GM12874 (cell line): ENCODE measurements around the gene ADAMTS17.

Source experiments
- TF ChIP-seq, protein P1 (sequence below): IDR thresholded peaks from 2 replicates; pipeline ENCODE4 v1.5.1; 2011; ENCODE audit warnings: low read depth, mild to moderate bottlenecking, control low read depth, low read length, moderate library complexity; ENCODE audit not compliant: insufficient read depth

The ADAMTS17 gene

DNA sequence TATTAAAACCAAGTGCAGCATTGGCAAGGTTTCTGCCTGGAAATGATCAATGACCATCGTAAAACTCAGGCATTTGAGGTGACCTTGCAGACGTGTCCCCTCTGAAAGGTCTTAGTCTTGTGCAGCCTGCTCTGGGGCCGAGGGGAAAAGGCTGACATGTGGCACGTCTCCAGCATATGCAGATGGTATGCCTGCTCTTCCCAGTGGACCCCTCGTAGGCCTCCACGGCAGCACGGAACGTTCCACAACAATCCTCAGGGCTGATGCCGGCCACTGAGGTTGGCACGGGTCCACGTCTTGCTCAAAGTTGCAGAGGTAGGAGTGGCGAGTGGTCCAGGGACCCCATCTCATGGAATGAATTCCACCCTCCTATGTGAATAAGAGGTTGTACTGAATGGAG lies 361.0 kb downstream of the ADAMTS17 start:
- TF ChIP-seq, protein P1, sequence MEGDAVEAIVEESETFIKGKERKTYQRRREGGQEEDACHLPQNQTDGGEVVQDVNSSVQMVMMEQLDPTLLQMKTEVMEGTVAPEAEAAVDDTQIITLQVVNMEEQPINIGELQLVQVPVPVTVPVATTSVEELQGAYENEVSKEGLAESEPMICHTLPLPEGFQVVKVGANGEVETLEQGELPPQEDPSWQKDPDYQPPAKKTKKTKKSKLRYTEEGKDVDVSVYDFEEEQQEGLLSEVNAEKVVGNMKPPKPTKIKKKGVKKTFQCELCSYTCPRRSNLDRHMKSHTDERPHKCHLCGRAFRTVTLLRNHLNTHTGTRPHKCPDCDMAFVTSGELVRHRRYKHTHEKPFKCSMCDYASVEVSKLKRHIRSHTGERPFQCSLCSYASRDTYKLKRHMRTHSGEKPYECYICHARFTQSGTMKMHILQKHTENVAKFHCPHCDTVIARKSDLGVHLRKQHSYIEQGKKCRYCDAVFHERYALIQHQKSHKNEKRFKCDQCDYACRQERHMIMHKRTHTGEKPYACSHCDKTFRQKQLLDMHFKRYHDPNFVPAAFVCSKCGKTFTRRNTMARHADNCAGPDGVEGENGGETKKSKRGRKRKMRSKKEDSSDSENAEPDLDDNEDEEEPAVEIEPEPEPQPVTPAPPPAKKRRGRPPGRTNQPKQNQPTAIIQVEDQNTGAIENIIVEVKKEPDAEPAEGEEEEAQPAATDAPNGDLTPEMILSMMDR: no peak

DNA sequence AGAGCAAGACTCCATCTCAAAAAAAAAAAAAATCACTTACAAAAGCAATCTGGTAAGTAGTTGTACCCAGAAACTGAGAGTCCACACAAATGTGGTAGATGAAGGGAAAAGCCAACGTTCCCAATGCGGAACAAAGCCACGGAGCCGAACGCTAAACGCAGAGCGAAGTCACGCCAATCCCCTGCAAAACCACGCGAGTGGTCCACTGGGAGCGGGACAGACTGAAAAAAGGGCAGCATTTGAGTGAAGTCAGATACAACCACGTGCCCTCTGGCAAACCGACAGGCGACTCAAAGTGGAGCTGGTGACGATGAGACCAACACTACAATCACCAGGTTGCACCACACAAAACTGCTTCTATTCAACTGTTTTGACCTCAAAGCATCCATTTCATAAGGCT lies 362.4 kb downstream of the ADAMTS17 start:
- TF ChIP-seq, protein P1: no peak

DNA sequence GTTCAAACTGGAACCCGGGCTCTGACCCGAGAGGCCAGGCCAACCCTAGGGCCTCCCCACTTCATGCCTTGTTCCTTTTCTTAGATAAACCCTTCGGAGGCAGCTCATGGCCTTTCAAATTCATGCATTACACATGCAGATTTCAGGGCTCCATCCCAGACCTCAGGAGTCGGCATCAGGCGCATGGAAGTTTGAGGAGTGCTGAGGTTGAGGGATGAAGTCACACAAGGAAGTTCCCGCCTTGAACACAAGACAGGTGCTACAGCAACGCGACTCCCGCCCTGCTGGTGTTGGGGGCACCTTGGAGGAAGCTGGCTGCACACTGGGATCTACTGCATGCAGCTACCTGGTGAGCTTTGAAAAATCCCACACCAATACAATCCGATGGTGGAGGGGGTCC lies 363.3 kb downstream of the ADAMTS17 start:
- TF ChIP-seq, protein P1: no peak

DNA sequence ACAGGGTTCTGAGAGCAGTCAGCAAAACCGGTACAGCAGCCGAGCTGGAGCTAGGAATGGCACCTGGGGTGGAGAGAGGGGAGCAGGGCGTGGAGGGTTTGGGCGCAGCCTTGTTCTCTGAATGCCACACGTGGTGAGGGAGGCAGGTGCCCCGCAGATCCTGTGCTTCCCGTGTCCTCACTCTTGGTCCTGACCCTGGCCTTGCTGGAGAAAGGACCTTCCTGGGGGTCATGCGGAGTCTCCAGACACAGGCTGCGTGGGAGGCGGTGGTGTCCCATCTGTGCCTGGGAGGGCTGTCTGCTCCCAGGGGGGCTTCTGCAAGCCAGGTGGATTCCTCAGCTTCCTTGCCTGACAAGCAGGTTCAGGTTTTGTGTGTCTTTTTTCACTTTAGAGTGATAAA lies 363.8 kb downstream of the ADAMTS17 start:
- TF ChIP-seq, protein P1: no peak

DNA sequence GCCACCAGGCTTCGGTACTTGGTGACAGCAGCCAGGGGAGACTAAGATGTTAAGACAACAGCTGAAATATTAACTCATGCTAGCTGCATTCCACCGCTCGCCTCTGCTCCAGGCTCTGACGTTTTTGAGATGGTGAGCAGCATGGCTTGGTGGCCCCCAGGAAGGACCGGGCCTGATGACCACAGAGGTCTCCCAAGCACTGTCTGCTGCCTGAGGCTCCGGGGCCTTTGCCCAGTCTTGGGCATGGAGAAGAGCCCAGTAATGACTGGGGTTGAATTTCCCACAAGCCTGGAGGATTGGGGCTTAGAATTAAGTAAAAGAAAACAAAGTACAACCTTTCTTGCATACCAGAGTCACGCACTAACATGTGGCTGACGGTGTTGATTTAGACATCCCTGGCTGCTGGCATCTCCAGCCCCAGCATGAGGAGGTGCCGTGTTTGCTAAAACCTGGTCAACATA lies 364.9 kb downstream of the ADAMTS17 start:
- TF ChIP-seq, protein P1: no peak

DNA sequence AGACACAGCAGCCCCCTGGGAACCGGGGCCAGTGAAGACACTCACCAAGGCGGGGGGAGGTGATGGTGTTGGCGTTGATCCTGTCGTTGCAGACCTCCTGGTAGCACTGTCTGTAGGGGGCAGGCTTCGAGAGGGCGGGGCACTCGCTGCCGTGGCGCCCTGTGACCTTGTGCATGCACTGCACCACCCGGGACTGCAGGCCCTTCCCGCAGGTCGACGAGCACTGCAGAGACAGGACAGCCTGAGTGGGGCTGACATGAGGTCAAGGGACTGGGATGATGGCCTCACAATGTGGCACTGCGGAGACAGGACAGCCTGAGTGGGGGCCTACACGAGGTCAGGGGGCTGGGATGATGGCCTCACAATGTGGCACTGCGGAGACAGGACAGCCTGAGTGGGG lies 365.8 kb downstream of the ADAMTS17 start:
- TF ChIP-seq, protein P1: no peak

DNA sequence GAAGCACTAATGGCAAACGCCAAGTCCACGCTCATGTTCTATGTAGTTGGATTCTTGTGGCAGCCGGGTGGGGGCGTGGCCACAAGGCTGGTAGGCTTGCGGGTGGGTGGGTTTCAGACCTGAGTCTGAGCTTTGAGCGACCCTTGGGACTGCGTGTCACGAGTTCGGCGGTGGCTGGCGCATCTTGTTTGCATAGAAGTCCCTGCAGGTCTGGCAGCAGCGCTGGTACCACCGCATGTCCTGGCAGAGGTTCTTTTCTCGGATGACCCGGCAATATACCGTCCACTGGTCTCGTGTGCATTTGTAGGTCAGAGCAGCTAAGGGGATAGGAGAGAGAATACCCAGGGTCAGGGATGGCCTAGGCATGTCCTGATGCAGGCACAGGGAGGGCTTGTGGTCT lies 367.5 kb downstream of the ADAMTS17 start:
- TF ChIP-seq, protein P1: no peak

DNA sequence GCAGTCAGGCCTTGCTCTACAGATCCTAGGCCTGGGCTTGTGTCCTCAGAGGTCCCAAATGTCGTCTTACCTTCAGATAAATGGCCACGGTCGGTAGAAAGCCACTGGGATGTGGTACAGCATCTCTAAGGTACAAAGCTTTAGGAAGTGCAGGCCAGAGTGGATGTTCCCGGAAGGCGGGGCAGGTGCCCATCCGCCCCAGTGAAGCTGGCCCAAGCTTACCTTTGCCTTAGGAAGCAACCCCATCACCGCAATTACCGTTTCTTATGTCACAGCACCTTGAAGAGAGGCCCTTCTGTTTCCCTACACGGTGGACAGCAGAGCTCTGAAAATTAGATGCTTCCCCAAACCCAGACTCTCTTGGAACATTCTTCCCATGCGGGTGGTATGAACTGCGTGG lies 368.4 kb downstream of the ADAMTS17 start:
- TF ChIP-seq, protein P1: no peak
